Right renal cortex interstitium (tissue), 3 donors: ENCODE measurements around the gene DCAF16. TPM values are rescaled to one million over a fixed set of nuclear protein-coding genes. Genes with fewer than 3 reads are reported as not detected.

ENCODE experiments used
- polyA plus RNA-seq, 3 donors: library from polyadenylated mRNA; unstranded; fragments of 120-200 nt; gene quantifications; one replicate each; pipeline ENCODE4 v1.2.1, GENCODE V29; 2013; ENCODE audit not compliant: insufficient read length in 3 of 3

DCAF16 gene
- polyA plus RNA-seq, 3 donors, result 42.7 to 46.9 (median 46.0) TPM

Other genes with a start within 250 kb of the DCAF16 start
- 10 to 100 TPM; 78.4 to 86.4 (median 85.2) TPM for gene LAP3, start 233.6 kb downstream of the DCAF16 start, polyA plus RNA-seq
- 10 to 100 TPM; 60.4 to 65.2 (median 64.9) TPM for gene MED28, start 196.1 kb downstream of the DCAF16 start, polyA plus RNA-seq
- gene FAM184B, start 29.1 kb downstream of the DCAF16 start, polyA plus RNA-seq, result under 1 TPM; 0.40 to 0.61 (median 0.42) TPM
- 10 to 100 TPM; 25.9 to 31.9 (median 27.9) TPM for gene NCAPG, start 222 bp upstream of the DCAF16 start, polyA plus RNA-seq
- gene LCORL, start 211.0 kb upstream of the DCAF16 start, polyA plus RNA-seq, result 10 to 100 TPM; 27.4 to 28.9 (median 28.4) TPM